ENCODE measurements around the gene TLL2.

The TLL2 gene

GRCh38 chr10:96352027-96352426 is 161.7 kb downstream of the TLL2 start:
- in situ Hi-C loops (cut with MboI; ENCODE audit: low pct_unique_long_range_greater_than_20kb, low sequenced_read_pairs), result no loop called here
- DNase-seq, result no peak

DNA sequence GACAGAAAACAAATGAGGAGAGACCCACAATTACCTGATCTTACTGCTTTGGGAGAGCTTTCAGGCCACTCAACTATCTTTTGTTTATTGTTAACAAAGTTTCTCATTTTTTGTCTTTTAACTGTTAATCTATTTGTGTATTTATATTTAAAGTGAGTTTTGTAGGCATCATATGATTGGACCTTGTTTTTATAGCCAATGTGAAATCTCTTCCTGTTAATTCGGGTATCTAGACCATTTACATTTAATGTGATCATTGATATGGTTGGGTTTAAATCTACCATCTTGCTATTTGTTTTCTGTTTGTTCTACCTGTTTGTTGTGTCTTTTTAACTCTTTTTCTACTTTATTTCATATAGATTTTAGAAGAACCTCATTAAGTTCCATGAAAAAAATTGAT is 167.4 kb downstream of the TLL2 start:
- DNase-seq, result no peak
- in situ Hi-C loops (cut with MboI; ENCODE audit: low pct_unique_long_range_greater_than_20kb, low sequenced_read_pairs), result no loop called here

DNA sequence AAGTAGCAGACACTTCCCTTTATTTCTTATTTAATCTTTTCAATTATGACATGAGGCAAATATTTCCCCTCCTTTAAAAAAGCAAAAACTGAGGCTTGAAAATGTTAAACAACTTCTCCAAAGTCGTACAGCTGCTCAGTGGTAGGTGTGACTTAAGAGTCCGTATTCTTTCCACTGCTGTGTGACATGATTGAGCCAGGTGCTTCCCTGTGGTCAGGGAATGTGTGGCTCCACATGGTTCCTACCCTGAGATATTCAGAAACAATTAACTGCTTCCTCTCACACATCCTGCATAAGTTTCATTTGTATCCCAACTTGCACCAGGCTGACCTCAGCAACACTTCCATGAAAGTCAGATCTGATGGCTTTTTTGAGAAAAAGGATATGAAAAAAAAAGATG is 168.5 kb downstream of the TLL2 start:
- in situ Hi-C loops (cut with MboI; ENCODE audit: low pct_unique_long_range_greater_than_20kb, low sequenced_read_pairs), result no loop called here
- DNase-seq, result no peak

- in situ Hi-C loops (cut with MboI; ENCODE audit: low pct_unique_long_range_greater_than_20kb, low sequenced_read_pairs), result no loop called here
- DNase-seq, result no peak
Measured at GRCh38 chr10:96344178-96344577, 169.5 kb downstream of the TLL2 start.

DNA sequence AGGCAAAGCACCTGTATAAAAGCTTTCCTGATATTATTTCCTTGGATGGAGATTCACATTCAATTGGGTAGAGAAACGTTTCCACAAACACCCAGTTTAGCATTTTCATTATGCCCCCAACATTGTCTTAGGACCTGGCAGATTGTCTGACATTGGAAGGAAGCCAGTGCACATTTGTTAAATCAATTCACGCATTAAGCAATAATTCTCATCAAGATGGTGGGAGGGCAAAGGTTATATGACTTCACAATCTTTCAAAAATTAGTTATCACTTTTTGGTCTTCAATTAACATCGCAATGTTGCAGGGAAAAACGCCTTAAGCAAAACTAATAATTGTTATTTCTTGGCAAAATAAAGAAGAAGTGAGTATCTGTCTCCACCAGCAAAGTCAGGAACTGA is 171.3 kb downstream of the TLL2 start:
- in situ Hi-C loops (cut with MboI; ENCODE audit: low pct_unique_long_range_greater_than_20kb, low sequenced_read_pairs), result no loop called here
- no peak for DNase-seq

- in situ Hi-C loops (cut with MboI; ENCODE audit: low pct_unique_long_range_greater_than_20kb, low sequenced_read_pairs), result no loop called here
- DNase-seq, result no peak
Measured at GRCh38 chr10:96341219-96342182, 172.2 kb downstream of the TLL2 start.

DNA sequence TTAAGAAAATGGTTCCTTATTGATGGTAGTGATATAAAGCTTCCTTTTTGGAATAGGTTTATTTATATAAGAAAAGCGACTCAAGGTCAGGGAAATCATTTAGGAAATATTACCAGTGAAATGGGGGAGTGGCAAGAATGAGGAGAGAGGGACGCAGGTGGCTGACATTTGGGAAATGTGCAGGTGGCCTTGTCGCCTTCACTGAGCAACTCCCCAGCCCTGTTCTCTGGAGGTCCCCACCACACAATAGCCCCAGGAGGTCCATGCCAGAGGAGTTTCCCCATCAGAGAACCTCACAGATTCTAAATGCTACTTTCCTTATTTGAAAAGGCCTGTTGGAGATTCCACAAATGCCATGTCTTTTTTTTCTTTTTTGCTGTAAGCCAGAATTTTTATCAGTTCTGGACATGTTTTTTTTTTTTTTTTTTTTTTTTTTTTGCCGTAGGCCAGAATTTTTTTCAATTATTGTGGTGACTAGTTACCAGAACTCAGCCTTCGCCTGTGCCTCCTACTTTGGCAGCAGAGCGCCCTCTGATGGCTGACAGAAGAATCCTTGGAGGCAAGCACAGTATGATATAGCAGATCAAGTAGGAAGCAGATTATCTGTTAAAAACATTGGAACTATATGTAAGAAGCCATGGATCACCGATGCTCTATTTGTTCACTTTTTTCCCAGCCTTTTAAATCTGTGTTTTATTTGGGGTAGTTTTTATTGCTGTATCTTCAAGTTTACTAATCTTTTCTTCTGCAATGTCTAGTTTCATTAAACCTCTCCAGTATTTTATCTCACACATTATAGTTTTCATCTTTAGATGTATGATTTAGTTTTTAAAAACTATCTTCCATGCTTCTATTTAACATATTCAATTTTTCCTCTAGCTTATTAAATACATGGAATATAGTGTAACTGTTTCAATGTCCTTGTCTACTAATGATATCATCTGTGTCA is 173.5 kb downstream of the TLL2 start:
- in situ Hi-C loops (cut with MboI; ENCODE audit: low pct_unique_long_range_greater_than_20kb, low sequenced_read_pairs), result no loop called here
- peak; percentile 67 for DNase-seq

DNA sequence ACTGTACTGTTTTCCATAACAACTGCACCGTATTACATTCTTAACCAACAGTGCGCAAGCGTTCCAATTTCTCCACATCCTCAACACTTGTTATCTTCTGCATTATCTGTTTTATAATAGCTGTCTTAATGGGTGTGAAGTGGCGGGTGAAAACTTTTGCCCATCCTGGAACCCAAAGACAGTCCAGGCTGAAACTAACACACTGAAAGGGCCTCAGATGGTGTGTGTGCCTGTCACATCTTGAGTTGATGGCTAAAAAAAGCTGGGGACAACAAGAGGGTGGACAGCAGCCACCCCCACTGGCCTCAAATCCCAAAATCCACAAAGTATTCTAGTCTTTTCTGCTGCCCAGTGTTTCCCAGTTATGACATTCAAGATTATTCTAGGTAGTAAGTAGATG is 174.3 kb downstream of the TLL2 start:
- in situ Hi-C loops (cut with MboI; ENCODE audit: low pct_unique_long_range_greater_than_20kb, low sequenced_read_pairs), result no loop called here

GRCh38 chr10:96338279-96338925 is 175.3 kb downstream of the TLL2 start:
- in situ Hi-C loops (cut with MboI; ENCODE audit: low pct_unique_long_range_greater_than_20kb, low sequenced_read_pairs), result no loop called here
- no peak for DNase-seq

More for the DNA sequence above, 174.3 kb downstream of the TLL2 start:
- DNase-seq, result no peak

DNA sequence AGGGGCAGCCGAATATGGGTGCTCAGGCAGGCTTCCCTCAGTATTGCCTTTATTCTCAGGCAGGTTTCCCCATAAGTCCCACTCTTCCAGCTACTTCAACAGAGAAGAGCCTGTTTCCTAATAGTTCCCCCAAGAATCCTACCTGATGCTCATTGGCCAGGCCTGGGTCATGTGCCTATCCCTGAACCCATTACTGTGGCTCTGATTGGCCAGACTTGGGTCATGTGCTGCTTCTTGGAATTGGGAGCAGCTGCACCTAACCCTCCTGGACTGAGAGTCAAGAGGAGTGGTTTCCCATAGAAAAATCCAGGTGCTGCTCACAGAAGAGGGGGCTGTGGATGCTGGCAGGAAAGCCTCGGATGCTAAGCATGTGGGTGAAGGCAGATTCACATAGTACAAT is 176.6 kb downstream of the TLL2 start:
- in situ Hi-C loops (cut with MboI; ENCODE audit: low pct_unique_long_range_greater_than_20kb, low sequenced_read_pairs), result no loop called here
- no peak for DNase-seq

DNA sequence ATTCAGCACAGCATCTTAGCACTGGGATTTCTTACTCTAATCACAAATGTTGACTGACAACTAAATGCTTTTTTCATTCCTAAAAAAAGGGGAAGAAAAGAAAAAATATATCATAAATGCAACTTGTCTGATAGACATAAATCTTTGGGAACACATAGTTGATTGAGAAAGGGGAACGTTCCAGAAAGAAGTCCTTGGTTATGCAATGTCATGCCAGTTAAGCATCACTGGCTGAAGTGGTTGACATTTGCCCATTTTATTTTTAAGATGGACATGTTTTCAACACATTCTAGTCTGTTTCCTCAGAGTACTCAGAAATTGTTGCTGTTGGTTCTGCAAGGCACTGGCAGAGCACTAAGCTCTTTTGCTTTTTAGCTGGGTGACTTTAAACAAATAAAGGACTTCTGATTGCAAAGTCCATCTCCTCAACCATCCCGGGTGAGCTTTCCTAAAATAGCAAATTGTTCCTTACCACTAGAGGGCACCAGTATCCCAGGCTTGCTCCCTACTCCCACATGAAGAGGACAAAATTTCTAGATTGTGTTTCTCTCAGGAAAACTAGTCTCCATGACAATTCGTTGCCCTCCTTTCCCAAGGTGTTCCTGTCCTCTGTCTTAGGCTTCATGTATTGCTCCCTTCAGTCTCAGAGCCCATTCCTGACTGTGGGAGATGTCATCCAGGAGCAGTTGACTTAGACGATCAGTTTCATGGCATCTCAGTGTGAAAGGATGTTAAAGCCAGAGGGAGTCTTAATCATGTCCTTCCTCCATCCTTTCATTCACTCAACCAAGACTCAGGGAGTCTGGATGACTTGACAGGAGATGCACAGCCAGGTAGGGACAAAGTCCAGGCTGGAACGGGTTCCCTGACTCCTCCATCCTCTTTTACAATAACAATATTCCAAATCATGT is 178.9 kb downstream of the TLL2 start:
- peak; percentile 51 for DNase-seq

DNA sequence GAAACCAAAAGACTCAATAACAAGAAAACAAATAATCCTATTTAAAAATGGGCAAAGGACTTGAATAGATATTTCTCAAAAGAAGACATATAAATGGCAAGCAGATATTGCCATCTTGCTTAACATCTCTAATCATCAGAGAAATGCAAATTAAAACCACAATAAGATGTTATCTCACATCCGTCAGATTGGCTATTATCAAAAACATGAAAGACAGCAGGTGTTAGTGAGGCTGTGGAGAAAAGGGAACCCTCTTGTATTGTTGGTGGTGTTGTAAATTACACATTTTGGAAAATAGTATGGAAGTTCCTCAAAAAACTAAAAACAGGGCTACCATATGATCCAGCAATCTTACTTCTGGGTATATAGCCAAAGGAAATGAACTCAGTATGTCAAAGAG is 180.6 kb downstream of the TLL2 start:
- no peak for DNase-seq
- in situ Hi-C loops (cut with MboI; ENCODE audit: low pct_unique_long_range_greater_than_20kb, low sequenced_read_pairs), result no loop called here

More for the DNA sequence above, 178.9 kb downstream of the TLL2 start:
- in situ Hi-C loops (cut with MboI; ENCODE audit: low pct_unique_long_range_greater_than_20kb, low sequenced_read_pairs), result no loop called here

DNA sequence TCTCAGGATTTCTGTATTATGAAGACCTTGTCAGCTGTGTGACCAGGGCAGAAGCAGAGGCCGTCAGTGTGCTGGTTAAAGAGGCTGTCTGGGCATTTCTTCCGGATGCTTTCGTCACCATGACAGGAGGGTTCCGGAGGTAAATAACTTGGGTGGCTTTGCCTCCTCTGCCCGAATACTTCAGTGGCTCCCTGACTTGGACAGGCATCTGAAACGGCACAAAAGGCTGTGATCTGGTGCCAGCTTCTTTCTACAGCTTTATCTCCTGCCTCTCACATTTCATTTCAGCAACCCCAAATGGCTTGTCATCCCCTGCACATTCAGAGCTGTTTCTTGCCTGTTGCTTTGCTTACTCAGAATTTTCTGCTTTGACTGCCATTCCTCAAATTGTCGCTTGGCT is 186.3 kb downstream of the TLL2 start:
- in situ Hi-C loops (cut with MboI; ENCODE audit: low pct_unique_long_range_greater_than_20kb, low sequenced_read_pairs), result no loop called here
- no peak for DNase-seq

DNA sequence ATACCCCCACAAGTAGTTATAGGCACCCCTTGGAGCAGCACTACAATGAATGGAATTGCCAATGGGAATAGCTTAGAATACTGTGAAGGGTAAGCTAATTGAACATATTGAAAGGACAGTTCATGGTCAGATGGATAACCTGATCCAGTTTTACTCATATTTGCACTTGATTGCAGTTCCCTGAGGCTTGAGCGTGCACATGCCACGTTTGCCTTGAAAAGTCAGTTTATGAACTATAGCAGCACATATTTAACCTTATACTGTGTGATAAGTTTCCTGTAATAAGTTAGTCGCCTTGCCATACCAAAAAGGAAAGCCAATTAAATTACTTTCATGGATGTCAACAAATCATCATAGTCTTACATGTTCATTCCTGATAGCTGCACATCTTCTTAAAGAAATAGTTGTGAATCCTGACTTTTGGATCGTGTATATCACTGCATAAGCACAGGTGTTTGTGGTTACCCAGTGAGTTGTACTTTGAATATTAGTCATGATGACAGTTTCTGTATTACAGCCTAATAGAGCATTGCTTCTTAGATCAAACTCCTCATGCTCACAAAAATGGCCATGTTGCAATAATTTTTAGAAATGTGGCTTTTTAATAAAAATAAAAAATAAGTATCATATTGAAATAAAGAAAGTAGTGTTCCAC is 187.9 kb downstream of the TLL2 start:
- DNase-seq, result no peak
- in situ Hi-C loops (cut with MboI; ENCODE audit: low pct_unique_long_range_greater_than_20kb, low sequenced_read_pairs), result no loop called here

- in situ Hi-C loops (cut with MboI; ENCODE audit: low pct_unique_long_range_greater_than_20kb, low sequenced_read_pairs), result no loop called here
- DNase-seq, result no peak
Measured at GRCh38 chr10:96324447-96324846, 189.3 kb downstream of the TLL2 start.

DNA sequence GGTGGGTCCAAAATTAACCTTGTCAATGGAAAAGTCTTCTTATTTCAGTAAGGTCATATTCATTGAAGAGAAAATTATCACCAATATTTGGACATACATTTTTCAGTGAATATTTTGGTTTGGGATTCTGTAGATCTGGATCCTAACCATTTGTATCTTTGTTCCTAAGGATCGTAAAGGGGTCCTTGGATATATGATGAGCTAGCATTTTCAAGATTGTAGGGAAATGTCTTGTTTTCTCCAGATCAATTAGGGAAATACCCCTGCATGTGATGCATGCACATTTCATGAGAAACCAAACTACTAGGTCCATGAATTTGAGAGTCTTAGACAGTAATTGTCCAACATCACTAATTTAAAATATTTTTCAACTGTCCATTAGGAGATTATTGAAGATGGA is 191.5 kb downstream of the TLL2 start:
- DNase-seq, result no peak
- in situ Hi-C loops (cut with MboI; ENCODE audit: low pct_unique_long_range_greater_than_20kb, low sequenced_read_pairs), result no loop called here

- no peak for DNase-seq
- in situ Hi-C loops (cut with MboI; ENCODE audit: low pct_unique_long_range_greater_than_20kb, low sequenced_read_pairs), result no loop called here
Measured at GRCh38 chr10:96321822-96322221, 191.9 kb downstream of the TLL2 start.

Data from KBM-7 (cell line).